ENCODE measurements around the gene DVL1.
"Not testable (repeated sequence)": the region's sequence is repeated elsewhere in the genome, so short reads cannot be mapped to it uniquely, and the experiment has no call there.

DVL1 gene

GRCh38 chr1:1380860-1381259, 31.6 kb upstream of the DVL1 start:
- TF ChIP-seq POLR2A (IDR thresholded peaks at IDR 0.05; ENCODE audit: low read length) (no peak), GATA1 (IDR thresholded peaks at IDR 0.05; ENCODE audit: low read depth, low read length) (no peak)
- no peak for DNase-seq

- DNase-seq: no peak
- TF ChIP-seq POLR2A (IDR thresholded peaks at IDR 0.05; ENCODE audit: low read length): no peak
- TF ChIP-seq GATA1 (IDR thresholded peaks at IDR 0.05; ENCODE audit: low read depth, low read length): no peak
Measured at GRCh38 chr1:1377540-1378205, 28.5 kb upstream of the DVL1 start.

- no peak for DNase-seq
- TF ChIP-seq POLR2A (IDR thresholded peaks at IDR 0.05; ENCODE audit: low read length): no peak
Measured at GRCh38 chr1:1376551-1377226, 27.5 kb upstream of the DVL1 start.

- DNase-seq: peak; percentile 99 to 100
- TF ChIP-seq POLR2A (IDR thresholded peaks at IDR 0.05; ENCODE audit: low read length): peak; percentile 72
- no peak for TF ChIP-seq GATA1 (IDR thresholded peaks at IDR 0.05; ENCODE audit: low read depth, low read length)
Measured at GRCh38 chr1:1374929-1375662, 25.9 kb upstream of the DVL1 start, which contains the start of gene AURKAIP1. AURKAIP1 (minus strand) TSS chr1:1375207; CDS start chr1:1374756, 451 bp downstream.

- no peak for DNase-seq
- no peak for TF ChIP-seq POLR2A (IDR thresholded peaks at IDR 0.05; ENCODE audit: low read length)
- TF ChIP-seq GATA1 (IDR thresholded peaks at IDR 0.05; ENCODE audit: low read depth, low read length): no peak
Measured at GRCh38 chr1:1374589-1374928, 25.3 kb upstream of the DVL1 start.

- no peak for TF ChIP-seq GATA1 (IDR thresholded peaks at IDR 0.05; ENCODE audit: low read depth, low read length)
- TF ChIP-seq POLR2A (IDR thresholded peaks at IDR 0.05; ENCODE audit: low read length): no peak
- DNase-seq: peak; percentile 42 to 56
Measured at GRCh38 chr1:1373815-1374588, 24.8 kb upstream of the DVL1 start.

- DNase-seq: no peak
Measured at GRCh38 chr1:1373051-1373814, 24.0 kb upstream of the DVL1 start.

GRCh38 chr1:1371746-1372711, 22.8 kb upstream of the DVL1 start:
- TF ChIP-seq POLR2A (IDR thresholded peaks at IDR 0.05; ENCODE audit: low read length) (no peak), GATA1 (IDR thresholded peaks at IDR 0.05; ENCODE audit: low read depth, low read length) (no peak)
- peak; percentile 63 to 79 for DNase-seq

More at GRCh38 chr1:1373051-1373814, 24.0 kb upstream of the DVL1 start:
- TF ChIP-seq GATA1 (IDR thresholded peaks at IDR 0.05; ENCODE audit: low read depth, low read length): no peak
- no peak for TF ChIP-seq POLR2A (IDR thresholded peaks at IDR 0.05; ENCODE audit: low read length)

- no peak for DNase-seq
- TF ChIP-seq POLR2A (IDR thresholded peaks at IDR 0.05; ENCODE audit: low read length) (peak; percentile 28), GATA1 (IDR thresholded peaks at IDR 0.05; ENCODE audit: low read depth, low read length) (no peak)
Measured at GRCh38 chr1:1371364-1371745, 22.1 kb upstream of the DVL1 start.

GRCh38 chr1:1370771-1371300, 21.6 kb upstream of the DVL1 start:
- no peak for DNase-seq
- TF ChIP-seq POLR2A (IDR thresholded peaks at IDR 0.05; ENCODE audit: low read length): no peak
- no peak for TF ChIP-seq GATA1 (IDR thresholded peaks at IDR 0.05; ENCODE audit: low read depth, low read length)

GRCh38 chr1:1370094-1370493, 20.9 kb upstream of the DVL1 start:
- not testable (repeated sequence) for DNase-seq

- DNase-seq: peak in 1 of 2 experiments; percentile 71
- TF ChIP-seq POLR2A (IDR thresholded peaks at IDR 0.05; ENCODE audit: low read length) (no peak), GATA1 (IDR thresholded peaks at IDR 0.05; ENCODE audit: low read depth, low read length) (no peak)
Measured at GRCh38 chr1:1367315-1367714, 18.1 kb upstream of the DVL1 start.

Data from erythroblast (primary cell).